ENCODE data around the gene TOM1L2.

Gene TOM1L2

DNA sequence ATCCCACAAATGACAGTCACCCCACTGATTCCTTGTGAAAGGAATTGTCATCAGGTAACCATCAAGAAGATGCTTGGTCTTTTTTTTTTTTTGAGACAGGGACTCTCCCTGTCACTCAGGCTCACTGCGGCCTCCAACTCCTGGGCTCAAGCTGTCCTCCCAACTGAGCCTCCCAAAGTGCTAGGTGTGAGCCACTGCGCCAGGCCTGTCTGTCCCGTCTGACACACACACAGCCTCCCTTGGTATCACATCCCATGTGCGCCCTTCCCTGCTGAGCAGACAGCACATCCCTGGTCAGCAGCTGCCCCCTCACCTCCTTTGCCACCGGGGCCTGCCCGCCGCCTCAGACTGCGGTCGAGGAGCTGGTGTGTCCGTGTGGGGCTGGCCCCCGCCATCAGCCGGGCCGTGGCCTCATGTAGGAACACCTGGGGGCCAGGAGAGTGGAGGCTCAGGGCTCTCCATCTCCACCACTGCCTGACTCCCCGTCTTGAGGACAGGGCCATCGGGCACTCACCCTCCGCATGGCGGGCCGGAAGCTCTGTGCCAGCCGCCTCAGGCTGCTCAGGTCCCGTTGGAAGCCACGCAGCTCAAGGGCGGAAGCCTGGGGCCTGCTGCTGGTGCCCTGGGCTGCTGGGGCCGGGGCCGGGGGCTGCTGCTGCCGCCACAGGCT lies 159.0 kb downstream of the TOM1L2 start:
- no peak for DNase-seq (ENCODE audit: extremely low spot score)
- no peak for TF ChIP-seq FOXK2 (IDR thresholded peaks at IDR 0.05)
- TF ChIP-seq, protein P1, sequence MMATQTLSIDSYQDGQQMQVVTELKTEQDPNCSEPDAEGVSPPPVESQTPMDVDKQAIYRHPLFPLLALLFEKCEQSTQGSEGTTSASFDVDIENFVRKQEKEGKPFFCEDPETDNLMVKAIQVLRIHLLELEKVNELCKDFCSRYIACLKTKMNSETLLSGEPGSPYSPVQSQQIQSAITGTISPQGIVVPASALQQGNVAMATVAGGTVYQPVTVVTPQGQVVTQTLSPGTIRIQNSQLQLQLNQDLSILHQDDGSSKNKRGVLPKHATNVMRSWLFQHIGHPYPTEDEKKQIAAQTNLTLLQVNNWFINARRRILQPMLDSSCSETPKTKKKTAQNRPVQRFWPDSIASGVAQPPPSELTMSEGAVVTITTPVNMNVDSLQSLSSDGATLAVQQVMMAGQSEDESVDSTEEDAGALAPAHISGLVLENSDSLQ (IDR thresholded peaks at IDR 0.05) = peak; percentile 81
- no peak for TF ChIP-seq LEF1 (IDR thresholded peaks at IDR 0.05; ENCODE audit: borderline replicate concordance)
- TF ChIP-seq FOXM1 (IDR thresholded peaks at IDR 0.05; ENCODE audit: borderline replicate concordance) = no peak
- TF ChIP-seq NFRKB (IDR thresholded peaks at IDR 0.05) = no peak
- CTCF ChIA-PET = interaction anchor here (0.5 to 1.9 kb wide), 17 partner anchors 8 to 628 kb away, joined by 3 to 7 read pairs (median 3); no protein-coding TSS in a partner anchor
- POLR2A ChIA-PET = interaction anchor here (0.9 to 24.8 kb wide), 3 partner anchors 23 to 220 kb away, joined by 3 to 369 read pairs (median 4); partner anchors contain the start of gene SREBF1

DNA sequence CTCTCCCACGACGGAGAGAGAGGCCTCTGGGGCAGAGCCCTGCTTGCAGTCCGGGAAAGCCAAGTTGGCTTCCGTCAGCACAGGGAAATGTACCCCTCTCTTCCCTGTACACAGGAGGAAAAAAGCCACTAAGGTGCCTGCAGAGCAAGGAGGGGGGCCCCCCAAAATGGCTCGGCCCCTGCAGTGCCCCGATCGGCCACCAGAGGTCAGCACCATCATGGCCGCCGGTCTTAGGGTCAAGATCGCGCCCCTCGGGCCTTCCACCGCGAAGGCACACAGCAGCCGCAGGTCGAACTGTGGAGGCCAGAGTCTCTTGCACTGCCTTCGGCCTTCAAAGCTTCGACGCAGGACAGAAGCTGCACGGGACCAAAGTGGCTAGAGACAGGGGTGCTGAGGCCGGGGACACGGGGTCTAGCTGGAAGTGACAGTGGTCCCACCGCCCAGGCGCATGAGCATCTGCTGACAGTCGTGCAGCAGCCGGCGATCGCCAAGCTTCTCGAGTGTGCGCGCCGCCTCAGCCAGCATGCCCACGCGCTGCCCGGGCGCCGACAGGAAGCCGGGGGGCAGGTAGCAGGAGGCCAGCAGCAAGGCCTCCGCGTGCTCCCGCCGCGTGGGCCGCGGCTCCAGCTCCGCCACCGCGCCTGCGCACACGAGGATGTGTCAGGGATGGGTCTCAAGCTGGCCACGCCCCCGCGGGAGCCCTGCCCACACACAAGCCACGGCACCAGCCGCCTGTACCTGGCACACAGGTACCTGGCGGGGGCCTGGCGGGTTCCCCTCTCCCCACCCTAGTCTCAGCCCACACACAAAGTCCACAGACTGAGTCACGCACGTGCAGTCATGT lies 159.8 kb downstream of the TOM1L2 start:
- ChIA-PET CTCF (interaction anchor here (0.5 to 1.9 kb wide), 19 partner anchors 9 to 627 kb away, joined by 3 to 7 read pairs (median 3); no protein-coding TSS in a partner anchor), POLR2A (interaction anchor here (0.7 to 24.8 kb wide), 5 partner anchors 8 to 221 kb away, joined by 3 to 369 read pairs (median 3); partner anchors contain the start of gene SREBF1)
- TF ChIP-seq SP1 (IDR thresholded peaks at IDR 0.05) = no peak
- TF ChIP-seq L3MBTL2 (conservative IDR thresholded peaks at IDR 0.05) = no peak
- no peak for TF ChIP-seq LEF1 (IDR thresholded peaks at IDR 0.05; ENCODE audit: borderline replicate concordance)
- TF ChIP-seq TARDBP (IDR thresholded peaks at IDR 0.05) = no peak
- no peak for TF ChIP-seq ARNT (IDR thresholded peaks at IDR 0.05)
- TF ChIP-seq HDGF (IDR thresholded peaks at IDR 0.05; ENCODE audit: borderline replicate concordance) = 0 out of 2 replicates have a peak, but pooled peaks have one; percentile 26
- peak; percentile 68 for DNase-seq (ENCODE audit: extremely low spot score)

DNA sequence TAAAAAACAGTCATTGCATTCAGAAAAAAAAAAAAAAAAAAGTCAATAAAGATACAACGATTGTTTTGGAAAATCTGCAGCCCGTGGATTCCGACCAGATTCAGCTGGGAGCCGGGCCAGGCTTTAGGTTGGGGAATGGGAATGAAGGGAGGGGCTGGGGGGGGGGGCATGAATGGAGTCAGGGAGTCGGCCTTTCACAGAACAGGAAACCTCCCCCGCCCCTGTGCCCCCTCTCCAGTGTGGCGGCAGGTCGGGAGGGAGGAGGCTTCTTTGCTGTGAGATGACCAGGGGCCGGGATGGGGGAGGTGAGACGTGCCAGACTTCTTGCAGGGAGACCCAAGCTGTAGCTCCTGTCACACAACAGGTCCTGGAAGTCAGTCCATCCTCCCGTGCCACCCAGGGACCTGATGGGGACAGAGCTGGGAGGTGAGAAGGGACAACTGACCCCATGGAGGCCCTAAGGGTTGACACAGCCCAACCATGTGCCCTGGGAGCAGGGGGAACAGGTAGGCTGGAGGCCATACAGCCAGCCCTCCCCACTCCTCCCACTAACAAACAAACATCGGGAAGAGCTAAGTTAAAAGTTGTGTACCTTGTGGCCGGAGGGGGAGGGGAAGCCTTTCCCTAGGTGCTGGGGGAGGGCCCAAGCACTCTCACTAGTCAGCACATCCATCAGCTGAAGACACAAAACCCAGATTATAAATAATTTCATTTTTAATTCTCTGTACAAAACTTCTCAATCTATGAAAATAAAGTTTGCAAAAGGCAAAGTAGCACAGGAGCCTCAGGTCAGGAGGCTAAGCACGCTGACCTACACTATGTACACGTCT lies 160.6 kb downstream of the TOM1L2 start:
- POLR2A ChIA-PET = interaction anchor here (0.7 to 24.8 kb wide), 3 partner anchors 9 to 117 kb away, joined by 3 to 369 read pairs (median 3); partner anchors contain the start of gene SREBF1
- peak; percentile 18 for DNase-seq (ENCODE audit: extremely low spot score)
- TF ChIP-seq SP1 (IDR thresholded peaks at IDR 0.05) = no peak
- TF ChIP-seq FOXM1 (IDR thresholded peaks at IDR 0.05; ENCODE audit: borderline replicate concordance) = no peak
- TF ChIP-seq HDGF (IDR thresholded peaks at IDR 0.05; ENCODE audit: borderline replicate concordance) = 0 out of 2 replicates have a peak, but pooled peaks have one; percentile 63
- TF ChIP-seq L3MBTL2 (conservative IDR thresholded peaks at IDR 0.05) = no peak
- 0 out of 2 replicates have a peak, but pooled peaks have one; percentile 33 for TF ChIP-seq LEF1 (IDR thresholded peaks at IDR 0.05; ENCODE audit: borderline replicate concordance)
- no peak for TF ChIP-seq FOXK2 (IDR thresholded peaks at IDR 0.05)
- TF ChIP-seq NFRKB (IDR thresholded peaks at IDR 0.05) = no peak
- CTCF ChIA-PET = interaction anchor here (0.6 to 1.9 kb wide), 15 partner anchors 8 to 222 kb away, joined by 3 to 7 read pairs (median 3); partner anchors contain the start of gene SREBF1

DNA sequence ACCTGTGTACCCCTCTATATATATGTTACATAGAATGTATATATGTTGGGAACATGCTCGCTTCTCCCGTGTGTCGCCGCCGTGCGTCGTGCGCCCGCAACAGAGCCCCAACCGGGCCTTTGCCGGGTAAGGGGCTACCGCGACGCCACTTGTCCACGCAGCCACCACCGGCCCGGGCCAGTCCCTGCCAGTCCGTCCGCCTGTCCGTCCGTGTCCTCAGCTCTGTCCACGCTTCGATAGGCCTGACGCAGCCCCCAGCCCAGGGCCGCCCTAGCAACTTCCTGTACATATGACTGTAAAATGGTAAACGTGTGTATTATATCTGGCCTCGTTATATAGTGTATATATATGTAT lies 161.3 kb downstream of the TOM1L2 start:
- POLR2A ChIA-PET = interaction anchor here (1.1 to 24.8 kb wide), 2 partner anchors 10 to 25 kb away, joined by 3 to 369 read pairs; partner anchors contain the start of gene SREBF1
- no peak for DNase-seq (ENCODE audit: extremely low spot score)
- TF ChIP-seq FOXA1 (IDR thresholded peaks at IDR 0.05) = no peak
- TF ChIP-seq ELF4 (IDR thresholded peaks at IDR 0.05) = no peak
- TF ChIP-seq SUZ12 (IDR thresholded peaks at IDR 0.05) = no peak
- TF ChIP-seq FOXM1 (IDR thresholded peaks at IDR 0.05; ENCODE audit: borderline replicate concordance) = no peak
- no peak for TF ChIP-seq L3MBTL2 (conservative IDR thresholded peaks at IDR 0.05)
- TF ChIP-seq ZNF384 (IDR thresholded peaks at IDR 0.05) = no peak
- TF ChIP-seq TARDBP (IDR thresholded peaks at IDR 0.05) = no peak
- TF ChIP-seq CTBP1 (IDR thresholded peaks at IDR 0.05; ENCODE audit: borderline replicate concordance) = no peak
- no peak for TF ChIP-seq SP1 (IDR thresholded peaks at IDR 0.05)
- CTCF ChIA-PET = interaction anchor here (0.7 to 1.9 kb wide), 7 partner anchors 21 to 222 kb away, joined by 3 to 7 read pairs (median 4); partner anchors contain the start of gene SREBF1

DNA sequence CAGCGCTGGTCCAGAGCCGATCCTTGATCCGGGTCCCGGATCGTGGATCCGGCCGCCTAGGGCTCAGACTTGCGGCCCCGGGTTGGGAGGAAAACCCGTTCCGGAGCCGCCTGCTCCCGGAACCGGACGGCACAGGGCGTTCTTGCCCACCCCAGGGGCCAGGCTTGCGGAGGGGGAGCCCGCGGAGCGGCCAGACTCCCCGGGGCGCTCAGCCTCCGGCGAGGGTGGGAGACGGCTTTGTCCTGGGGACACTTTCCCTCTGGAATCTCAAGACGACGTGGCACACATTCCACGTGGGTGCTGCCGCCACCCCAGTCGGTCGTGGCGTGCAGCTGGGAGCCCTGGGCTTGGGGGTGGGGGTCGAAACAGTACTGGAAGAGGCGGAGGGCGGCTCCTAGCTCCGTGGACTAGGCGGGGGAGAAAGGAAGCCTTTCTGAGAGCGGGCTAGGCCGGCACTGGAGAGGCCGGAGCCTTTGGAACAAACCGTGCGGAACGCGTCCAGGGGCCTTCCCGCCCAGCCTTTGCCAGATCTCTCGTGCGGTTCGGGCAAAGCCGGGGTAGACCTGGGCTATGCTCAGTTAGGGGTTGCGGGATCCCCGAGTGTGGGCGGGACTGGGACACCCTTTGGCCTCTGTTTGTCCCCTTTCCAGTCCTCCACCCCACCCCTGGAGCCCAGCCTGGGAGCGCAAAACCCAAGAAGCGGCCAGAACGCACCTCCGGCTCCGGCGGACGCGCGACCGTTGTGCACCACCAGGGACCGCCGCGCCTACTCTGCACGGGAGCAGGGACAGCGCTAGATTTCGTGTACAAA lies 161.9 kb downstream of the TOM1L2 start:
- POLR2A ChIA-PET = interaction anchor here (24.8 kb wide), 1 partner anchor 25 kb away, joined by 369 read pairs; the partner anchor contains the start of gene SREBF1
- TF ChIP-seq L3MBTL2 (conservative IDR thresholded peaks at IDR 0.05) = no peak
- no peak for TF ChIP-seq BHLHE40 (IDR thresholded peaks at IDR 0.05; ENCODE audit: borderline replicate concordance)
- no peak for TF ChIP-seq FOXK2 (IDR thresholded peaks at IDR 0.05)
- TF ChIP-seq CTBP1 (IDR thresholded peaks at IDR 0.05; ENCODE audit: borderline replicate concordance) = no peak
- no peak for TF ChIP-seq NFRKB (IDR thresholded peaks at IDR 0.05)
- TF ChIP-seq HDGF (IDR thresholded peaks at IDR 0.05; ENCODE audit: borderline replicate concordance) = no peak
- TF ChIP-seq FOXA1 (IDR thresholded peaks at IDR 0.05) = no peak
- TF ChIP-seq TARDBP (IDR thresholded peaks at IDR 0.05) = no peak
- TF ChIP-seq FOXM1 (IDR thresholded peaks at IDR 0.05; ENCODE audit: borderline replicate concordance) = no peak
- TF ChIP-seq SP1 (IDR thresholded peaks at IDR 0.05) = no peak
- TF ChIP-seq ELF4 (IDR thresholded peaks at IDR 0.05) = no peak
- TF ChIP-seq, protein P1 (IDR thresholded peaks at IDR 0.05) = no peak
- no peak for TF ChIP-seq ZNF384 (IDR thresholded peaks at IDR 0.05)
- TF ChIP-seq SUZ12 (IDR thresholded peaks at IDR 0.05) = no peak
- TF ChIP-seq LEF1 (IDR thresholded peaks at IDR 0.05; ENCODE audit: borderline replicate concordance) = no peak
- no peak for TF ChIP-seq ARNT (IDR thresholded peaks at IDR 0.05)
- peak; percentile 70 for DNase-seq (ENCODE audit: extremely low spot score)
- CTCF ChIA-PET = interaction anchor here (0.7 kb wide), 1 partner anchor 62 kb away, joined by 7 read pairs; no protein-coding TSS in a partner anchor
